Measurements from ENCODE around the gene GMDS.

The GMDS gene

DNA sequence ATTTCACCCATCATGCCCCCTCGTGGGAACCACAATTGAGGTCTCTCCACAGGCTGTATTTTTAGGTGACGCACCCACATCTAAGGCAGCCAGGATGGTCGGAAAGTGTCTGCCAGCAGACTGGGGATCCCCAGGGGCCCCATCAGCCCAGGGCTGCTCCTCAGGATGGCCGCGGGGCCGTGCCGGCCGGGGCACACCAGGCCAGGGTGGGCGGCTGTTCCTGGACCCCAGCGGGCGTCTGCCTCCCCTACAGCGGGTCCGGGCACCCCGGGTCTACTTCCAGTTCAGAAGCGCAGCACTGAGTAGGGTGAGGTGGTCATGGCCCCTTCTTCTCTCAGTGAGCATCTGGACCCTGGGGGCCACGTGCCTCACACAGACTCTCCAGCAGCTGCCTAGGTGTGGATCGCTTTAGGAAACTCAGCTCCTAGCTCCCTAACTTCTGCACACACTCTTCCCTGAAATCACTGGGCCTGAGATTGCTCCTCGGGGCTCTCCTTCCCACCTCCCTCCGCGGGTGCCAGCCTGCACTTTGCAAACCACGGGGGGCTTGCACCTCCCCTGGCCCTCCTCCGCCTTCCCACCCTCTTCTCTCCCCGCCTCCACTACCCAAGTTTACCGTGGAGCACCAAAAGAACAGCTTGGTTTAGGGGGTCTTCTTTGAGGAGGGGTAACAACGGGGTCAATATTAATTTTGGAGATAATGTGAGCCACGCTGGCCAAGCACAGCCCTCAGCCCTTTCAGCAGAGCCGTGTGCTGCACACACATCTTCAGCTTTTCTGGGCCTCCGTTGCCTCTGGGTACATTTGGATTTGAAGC lies 649.9 kb downstream of the GMDS start:
- in situ Hi-C loops (cut with HindIII; ENCODE audit: low sequenced_read_pairs): no loop called here
- no peak overlapping the region for H3K4me3 ChIP-seq (ENCODE audit: low read depth, low read length)
- TF ChIP-seq, protein P1, sequence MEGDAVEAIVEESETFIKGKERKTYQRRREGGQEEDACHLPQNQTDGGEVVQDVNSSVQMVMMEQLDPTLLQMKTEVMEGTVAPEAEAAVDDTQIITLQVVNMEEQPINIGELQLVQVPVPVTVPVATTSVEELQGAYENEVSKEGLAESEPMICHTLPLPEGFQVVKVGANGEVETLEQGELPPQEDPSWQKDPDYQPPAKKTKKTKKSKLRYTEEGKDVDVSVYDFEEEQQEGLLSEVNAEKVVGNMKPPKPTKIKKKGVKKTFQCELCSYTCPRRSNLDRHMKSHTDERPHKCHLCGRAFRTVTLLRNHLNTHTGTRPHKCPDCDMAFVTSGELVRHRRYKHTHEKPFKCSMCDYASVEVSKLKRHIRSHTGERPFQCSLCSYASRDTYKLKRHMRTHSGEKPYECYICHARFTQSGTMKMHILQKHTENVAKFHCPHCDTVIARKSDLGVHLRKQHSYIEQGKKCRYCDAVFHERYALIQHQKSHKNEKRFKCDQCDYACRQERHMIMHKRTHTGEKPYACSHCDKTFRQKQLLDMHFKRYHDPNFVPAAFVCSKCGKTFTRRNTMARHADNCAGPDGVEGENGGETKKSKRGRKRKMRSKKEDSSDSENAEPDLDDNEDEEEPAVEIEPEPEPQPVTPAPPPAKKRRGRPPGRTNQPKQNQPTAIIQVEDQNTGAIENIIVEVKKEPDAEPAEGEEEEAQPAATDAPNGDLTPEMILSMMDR (IDR thresholded peaks at IDR 0.05; ENCODE audit: low read depth, low read length): no peak
- DNase-seq (ENCODE audit: low read depth, low spot score): no peak

DNA sequence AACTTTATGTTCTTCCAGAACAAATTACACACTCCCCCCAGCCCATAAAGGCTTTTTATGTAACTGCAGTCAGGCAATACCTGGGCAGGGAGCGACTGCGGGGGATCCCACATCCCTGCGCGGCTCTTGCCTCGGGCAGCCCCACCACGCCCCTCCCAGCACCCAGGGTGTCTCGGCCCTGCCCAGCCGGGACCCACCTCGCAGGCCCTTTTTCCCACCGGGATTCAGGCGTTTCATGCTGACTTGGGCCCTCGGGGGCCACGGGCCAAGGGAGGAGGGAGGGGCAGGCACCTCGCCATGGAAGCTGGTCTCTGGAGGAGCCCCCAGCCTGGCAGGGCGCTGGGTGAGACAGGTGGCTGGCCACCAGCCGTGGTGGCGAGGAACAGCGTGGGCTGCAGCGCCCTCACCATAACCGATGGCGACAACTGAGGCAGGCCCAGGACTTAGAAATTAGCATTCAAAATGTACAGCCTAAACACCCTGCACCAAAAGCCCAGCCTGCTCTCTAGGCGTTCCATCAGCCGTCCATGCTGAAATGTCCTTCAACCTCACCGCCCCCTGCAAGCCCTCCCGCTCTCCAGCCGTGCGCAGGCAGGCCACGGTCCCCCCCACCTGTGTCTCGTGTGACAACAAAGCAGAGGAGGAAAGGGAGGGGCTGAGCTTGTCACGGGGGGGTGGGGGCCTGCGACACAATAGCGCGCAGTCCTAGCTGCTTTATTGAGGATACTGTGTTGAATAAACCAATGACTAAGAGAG lies 650.8 kb downstream of the GMDS start:
- TF ChIP-seq, protein P1 (IDR thresholded peaks at IDR 0.05; ENCODE audit: low read depth, low read length): no peak
- in situ Hi-C loops (cut with HindIII; ENCODE audit: low sequenced_read_pairs): no loop called here
- no peak for DNase-seq (ENCODE audit: low read depth, low spot score)
- no peak overlapping the region for H3K4me3 ChIP-seq (ENCODE audit: low read depth, low read length)

DNA sequence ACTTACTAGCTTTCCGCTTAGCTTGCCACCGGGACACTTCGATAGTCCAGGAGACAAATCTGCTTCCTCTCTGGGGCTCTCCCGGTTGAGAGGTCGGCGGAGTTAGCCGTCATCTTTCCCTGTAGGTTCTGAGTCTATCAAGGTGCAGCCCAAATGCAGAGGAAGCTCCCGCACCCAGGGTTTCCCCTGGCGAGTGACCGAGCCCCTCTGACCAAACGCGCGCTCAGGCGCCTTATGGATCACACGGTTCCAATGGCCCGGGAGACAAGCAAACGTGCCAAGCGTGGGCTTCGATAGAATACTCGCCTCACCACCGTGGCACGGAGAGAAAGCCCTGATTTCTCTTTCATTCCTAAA lies 651.5 kb downstream of the GMDS start:
- no peak overlapping the region for H3K4me3 ChIP-seq (ENCODE audit: low read depth, low read length)
- in situ Hi-C loops (cut with HindIII; ENCODE audit: low sequenced_read_pairs): no loop called here
- TF ChIP-seq, protein P1 (IDR thresholded peaks at IDR 0.05; ENCODE audit: low read depth, low read length): no peak
- DNase-seq (ENCODE audit: low read depth, low spot score): no peak

DNA sequence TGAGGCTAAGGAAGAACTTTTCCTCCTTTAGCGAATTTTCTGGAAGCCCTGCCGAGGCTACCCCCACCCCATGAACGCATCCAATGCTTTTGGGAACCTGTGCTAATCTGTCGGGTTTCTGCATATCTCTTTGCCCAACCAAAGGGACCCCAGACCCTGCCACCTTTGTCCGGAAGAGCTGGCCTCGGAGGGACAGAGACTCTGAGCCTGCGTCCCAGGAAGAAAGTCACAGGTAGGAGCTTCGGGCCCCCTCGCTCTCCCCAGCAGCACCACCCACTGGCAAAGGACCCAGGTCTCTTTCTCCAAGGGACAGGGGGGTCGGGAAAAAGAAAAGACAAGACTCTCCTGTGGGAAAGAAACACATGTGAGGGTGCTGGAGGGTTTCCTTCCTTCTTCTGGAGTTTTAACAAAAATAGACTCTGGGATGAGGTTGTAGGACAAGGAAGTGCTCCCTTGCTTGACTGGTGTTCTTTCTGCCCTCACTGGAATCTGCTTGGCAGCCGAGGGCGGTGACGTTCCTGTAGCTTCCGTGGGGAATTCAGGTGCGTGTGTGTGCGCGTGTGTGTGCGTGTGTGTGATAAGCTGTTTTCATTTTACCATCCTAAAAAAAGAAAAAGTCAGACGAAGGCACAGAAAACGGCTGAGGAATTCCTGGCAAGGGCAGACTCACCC lies 652.0 kb downstream of the GMDS start:
- DNase-seq (ENCODE audit: low read depth, low spot score): no peak
- in situ Hi-C loops (cut with HindIII; ENCODE audit: low sequenced_read_pairs): no loop called here
- TF ChIP-seq, protein P1 (IDR thresholded peaks at IDR 0.05; ENCODE audit: low read depth, low read length): no peak
- H3K4me3 ChIP-seq (ENCODE audit: low read depth, low read length): no peak overlapping the region

DNA sequence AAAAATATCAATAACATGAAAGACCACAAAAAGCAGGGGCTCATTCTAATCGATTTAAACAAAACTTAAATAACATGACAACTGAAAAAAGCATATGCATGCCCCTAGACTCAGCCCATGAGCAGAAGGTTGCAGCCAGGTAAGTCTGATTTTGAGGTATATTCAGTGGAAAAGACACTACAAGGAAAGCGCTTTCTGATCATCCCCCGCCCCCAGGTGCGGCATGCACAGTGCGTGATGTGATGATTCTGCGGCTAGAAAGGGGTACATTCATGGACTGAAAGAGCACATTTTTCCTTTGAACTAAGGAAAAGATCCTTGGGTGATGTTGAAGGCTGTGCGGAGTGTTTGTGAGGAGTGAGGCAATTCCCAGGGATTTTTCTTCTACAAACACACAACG lies 652.6 kb downstream of the GMDS start:
- DNase-seq (ENCODE audit: low read depth, low spot score): no peak
- TF ChIP-seq, protein P1 (IDR thresholded peaks at IDR 0.05; ENCODE audit: low read depth, low read length): no peak
- in situ Hi-C loops (cut with HindIII; ENCODE audit: low sequenced_read_pairs): no loop called here
- no peak overlapping the region for H3K4me3 ChIP-seq (ENCODE audit: low read depth, low read length)

DNA sequence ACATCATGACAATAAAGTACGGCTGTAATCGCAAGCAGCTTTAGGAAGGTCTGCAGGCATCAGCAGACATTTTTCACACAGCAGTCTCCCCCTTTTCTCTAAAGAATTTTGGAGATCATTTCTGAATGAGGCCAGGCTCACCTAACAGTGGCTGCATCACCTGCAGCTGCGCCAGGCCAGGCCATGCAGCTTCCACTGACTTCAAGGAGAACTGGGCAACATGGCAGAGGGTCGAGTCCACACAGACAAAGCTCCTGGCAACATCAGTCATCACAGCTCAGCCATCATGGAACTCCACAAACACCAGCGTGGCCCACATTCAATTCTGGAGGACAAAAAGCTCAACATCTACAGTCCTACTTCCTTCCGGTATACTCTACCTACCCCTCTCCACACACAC lies 653.5 kb downstream of the GMDS start:
- DNase-seq (ENCODE audit: low read depth, low spot score): no peak
- TF ChIP-seq, protein P1 (IDR thresholded peaks at IDR 0.05; ENCODE audit: low read depth, low read length): no peak
- in situ Hi-C loops (cut with HindIII; ENCODE audit: low sequenced_read_pairs): no loop called here
- H3K4me3 ChIP-seq (ENCODE audit: low read depth, low read length): no peak overlapping the region
